ENCODE results near the gene ZNRF4.

DNA sequence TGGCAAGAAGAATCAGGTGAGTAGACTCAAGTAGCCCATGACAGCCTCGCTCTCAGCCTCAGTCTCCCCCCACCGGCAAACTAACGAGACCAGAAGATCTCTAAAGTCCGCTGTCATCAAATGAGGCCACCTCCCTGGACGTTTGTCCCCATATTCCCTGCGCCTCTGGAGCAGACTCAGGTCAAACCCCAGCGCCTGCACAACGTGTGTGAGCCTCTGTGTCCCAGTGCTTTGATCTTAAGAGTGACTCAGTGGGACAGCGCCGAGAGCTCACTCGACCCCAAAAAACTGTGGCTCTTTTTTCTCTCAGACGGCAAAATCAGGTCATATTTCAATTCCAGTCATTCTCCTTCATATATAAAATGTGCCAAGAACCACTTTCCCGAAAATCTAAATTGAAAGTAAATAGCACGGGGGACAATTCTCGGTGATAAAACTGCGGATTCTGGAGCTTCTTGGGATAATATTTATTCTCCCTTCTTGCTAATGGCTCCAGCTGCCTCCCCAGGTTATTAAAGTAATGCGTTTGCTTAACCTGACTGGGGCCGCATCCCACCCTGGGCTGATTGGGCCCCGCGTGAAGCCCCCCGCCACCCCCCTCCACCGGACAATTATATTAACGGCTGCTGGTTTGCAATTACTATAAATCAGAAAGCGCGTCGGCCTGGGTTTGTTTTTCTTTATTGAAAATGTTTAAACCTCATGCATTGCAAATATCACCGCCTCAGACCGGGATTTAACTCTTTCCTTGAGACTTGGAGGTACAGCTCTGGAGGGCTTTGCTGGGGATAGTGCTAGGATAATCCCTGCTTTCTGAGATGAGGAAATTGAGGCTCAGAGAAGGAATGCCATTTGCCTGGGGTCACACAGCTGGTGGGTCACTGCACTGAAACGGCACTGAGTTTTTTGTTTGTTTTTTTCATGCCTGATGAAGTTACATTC lies 37.5 kb upstream of the ZNRF4 start:
- TF ChIP-seq, protein P1, sequence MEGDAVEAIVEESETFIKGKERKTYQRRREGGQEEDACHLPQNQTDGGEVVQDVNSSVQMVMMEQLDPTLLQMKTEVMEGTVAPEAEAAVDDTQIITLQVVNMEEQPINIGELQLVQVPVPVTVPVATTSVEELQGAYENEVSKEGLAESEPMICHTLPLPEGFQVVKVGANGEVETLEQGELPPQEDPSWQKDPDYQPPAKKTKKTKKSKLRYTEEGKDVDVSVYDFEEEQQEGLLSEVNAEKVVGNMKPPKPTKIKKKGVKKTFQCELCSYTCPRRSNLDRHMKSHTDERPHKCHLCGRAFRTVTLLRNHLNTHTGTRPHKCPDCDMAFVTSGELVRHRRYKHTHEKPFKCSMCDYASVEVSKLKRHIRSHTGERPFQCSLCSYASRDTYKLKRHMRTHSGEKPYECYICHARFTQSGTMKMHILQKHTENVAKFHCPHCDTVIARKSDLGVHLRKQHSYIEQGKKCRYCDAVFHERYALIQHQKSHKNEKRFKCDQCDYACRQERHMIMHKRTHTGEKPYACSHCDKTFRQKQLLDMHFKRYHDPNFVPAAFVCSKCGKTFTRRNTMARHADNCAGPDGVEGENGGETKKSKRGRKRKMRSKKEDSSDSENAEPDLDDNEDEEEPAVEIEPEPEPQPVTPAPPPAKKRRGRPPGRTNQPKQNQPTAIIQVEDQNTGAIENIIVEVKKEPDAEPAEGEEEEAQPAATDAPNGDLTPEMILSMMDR (IDR thresholded peaks at IDR 0.05): no peak
- no peak for TF ChIP-seq POLR2A (IDR thresholded peaks at IDR 0.05)
